DMS153 treated with DMSO at 0.1 percent for 48 hours (cell line): ENCODE results near the gene MTCH2.

ENCODE experiments used
- DNase-seq: peaks from one replicate; lab custom pipeline; 2025; ENCODE audit not compliant: unreplicated experiment; lab: John Stamatoyannopoulos, UW

Gene MTCH2

GRCh38 chr11:47591764-47592163, 50.6 kb downstream of the MTCH2 start:
- no peak for DNase-seq

DNA sequence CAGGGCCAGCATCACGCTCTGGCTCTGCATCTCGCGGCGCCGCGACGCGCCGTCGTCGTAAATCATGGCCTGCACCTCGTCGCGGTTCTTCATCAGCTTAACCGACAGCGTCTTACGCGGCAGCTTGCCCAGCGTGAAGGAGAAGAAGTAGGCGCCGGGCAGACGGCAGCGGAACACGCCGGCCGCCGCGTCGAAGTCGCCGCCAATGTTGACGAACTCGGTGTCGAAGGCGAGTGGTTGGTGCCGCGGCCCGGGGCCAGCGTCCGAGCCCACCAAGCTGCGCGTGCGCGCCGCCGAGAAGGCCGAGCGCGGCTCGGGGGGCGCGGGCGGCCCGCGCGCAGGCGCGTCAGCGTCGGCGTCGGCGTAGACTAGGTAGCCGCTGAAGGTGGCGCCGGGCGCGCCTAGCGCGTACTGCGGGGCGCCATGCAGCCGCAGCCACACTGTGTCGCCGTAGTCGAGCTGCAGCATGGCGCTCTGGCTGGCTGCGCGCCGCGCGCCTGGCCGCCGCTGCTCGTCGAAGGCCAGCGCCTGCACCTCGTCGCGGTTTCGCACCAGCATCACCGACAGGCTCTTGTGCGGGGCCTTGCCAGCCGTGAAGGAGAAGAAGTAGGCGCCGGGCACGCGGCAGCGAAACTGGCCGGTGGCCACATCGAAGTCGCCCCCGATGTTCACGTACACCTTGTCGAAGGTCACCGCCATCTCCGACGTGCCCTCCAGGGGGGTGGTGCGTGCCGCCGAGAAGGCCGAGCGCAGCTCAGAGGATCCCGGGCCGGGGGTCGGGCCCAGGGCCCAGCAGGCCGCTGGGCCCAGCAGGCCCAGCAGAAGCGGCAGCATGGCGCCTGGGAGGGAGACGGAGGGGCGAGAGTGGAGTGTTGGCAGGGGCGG, 52.1 kb downstream of the MTCH2 start:
- no peak for DNase-seq

GRCh38 chr11:47589584-47589976, 52.8 kb downstream of the MTCH2 start:
- DNase-seq = no peak

- DNase-seq = no peak
Measured at GRCh38 chr11:47589118-47589517, 53.2 kb downstream of the MTCH2 start.

DNA sequence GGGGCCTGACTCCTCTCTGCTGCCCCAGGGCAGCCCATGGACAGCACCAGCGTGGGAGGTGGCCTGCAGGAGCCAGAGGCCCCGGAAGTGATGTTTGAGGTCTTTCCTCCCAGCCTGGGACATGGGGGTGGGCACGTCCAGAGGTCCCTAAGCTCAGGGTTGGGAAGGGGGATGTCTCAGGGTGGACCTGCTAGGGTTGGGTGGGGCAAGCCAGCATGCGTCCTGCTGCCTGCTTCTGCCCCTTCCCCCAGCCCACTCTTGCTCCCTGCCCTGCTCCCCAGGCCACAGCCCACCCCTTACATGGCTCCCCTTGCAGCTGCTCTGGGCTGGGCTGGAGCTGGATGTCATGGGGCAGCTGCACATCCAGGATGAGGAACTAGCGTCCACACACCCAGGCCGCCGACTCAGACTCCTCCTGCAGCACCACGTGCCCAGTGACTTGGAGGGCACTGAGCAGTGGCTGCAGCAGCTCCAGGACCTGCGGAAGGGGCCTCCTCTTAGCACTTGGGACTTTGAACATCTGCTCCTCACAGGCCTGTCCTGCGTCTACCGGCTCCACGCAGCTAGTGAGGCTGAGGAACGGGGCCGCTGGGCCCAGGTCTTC, 54.5 kb downstream of the MTCH2 start:
- no peak for DNase-seq

DNA sequence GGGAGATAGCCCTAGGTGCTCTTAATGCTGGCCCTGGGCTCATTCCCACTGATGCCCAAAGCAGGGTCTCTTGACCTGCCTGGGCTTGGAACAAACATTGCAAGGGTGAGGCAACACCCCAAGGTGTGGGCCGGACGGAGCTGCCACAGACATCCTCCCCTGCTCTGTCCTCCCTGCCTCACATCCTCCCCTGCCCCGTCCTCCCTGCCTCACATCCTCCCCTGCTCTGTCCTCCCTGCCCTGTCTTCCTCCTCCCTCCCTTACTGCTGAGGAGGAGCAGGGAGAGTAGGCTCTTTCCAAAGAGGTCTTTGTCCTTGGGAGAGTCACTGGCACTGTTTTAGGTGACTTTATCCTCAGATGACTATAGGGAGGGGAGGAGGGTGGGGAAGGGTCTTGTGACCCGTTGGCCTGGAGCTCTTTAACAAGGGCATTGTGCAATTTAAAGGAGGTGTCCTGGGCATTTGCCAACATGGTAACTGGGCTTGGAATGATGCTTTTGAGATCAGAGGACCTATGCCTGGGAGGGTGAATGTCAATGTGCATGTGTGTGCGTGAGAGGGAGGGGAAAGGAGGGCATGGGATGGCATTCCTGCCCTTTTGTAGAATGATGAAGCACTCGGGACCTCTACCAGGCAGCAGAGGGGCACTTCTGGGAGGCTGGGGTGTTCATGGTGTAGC, 55.2 kb downstream of the MTCH2 start:
- DNase-seq = no peak

DNA sequence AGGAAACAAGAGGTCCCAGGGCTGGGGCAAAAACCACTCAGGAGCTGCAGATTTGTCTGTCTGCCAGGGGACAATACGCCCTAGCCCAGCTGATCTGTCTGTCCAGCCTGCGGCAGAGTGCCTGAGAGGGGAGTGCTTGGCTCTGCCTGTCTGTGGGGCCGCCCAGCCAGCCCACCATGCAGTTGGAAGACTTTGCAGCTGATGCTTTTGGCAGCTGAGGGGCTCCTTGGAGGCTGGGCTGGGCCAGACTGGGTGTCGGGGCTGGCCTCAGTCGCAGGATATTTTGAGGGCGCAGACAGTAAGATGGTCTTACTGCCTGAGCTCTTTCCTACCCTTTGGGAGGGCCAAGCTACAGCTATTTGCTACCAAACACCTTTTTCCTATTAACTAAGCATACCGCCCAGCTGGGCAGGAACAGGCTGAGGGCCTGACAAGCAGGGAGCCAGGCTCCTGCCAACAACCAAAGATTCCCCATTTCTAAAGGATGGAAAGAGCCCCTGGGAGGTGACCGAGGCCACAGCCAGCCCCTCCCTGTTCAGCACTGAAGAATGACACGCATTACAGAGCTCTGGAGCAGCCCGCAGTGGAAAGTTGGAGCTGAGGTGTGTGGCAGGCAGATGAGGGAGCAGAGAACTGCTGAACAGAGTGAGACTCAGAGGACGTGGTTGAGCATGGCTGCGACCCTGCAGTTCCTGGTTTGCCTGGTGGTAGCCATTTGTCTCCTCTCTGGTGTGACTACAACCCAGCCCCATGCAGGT, 56.1 kb downstream of the MTCH2 start, which contains the start of gene FAM180B:
FAM180B (plus strand) TSS at position 581 of the 758 bp plus-strand sequence; CDS start at position 672, 91 bp downstream.
- DNase-seq = no peak

DNA sequence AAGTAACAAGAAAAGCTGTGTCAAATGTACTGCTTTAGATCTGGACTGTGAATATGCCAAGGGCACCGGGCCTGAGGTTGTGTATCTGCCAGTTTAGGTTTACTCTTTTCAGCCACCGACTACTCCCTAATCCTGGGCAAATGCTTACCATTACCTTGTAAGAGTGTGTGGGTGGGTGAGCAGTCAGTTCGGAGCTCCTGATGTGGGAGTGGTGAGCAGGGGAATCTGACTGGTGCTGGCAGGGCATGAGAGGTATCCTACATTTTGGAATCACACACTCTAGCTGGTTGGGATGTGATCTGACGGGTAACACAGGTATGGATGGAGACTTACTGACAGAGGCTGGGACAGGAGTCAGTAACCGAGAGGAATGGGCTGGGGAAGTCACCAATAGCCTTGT, 58.5 kb downstream of the MTCH2 start:
- DNase-seq = no peak

DNA sequence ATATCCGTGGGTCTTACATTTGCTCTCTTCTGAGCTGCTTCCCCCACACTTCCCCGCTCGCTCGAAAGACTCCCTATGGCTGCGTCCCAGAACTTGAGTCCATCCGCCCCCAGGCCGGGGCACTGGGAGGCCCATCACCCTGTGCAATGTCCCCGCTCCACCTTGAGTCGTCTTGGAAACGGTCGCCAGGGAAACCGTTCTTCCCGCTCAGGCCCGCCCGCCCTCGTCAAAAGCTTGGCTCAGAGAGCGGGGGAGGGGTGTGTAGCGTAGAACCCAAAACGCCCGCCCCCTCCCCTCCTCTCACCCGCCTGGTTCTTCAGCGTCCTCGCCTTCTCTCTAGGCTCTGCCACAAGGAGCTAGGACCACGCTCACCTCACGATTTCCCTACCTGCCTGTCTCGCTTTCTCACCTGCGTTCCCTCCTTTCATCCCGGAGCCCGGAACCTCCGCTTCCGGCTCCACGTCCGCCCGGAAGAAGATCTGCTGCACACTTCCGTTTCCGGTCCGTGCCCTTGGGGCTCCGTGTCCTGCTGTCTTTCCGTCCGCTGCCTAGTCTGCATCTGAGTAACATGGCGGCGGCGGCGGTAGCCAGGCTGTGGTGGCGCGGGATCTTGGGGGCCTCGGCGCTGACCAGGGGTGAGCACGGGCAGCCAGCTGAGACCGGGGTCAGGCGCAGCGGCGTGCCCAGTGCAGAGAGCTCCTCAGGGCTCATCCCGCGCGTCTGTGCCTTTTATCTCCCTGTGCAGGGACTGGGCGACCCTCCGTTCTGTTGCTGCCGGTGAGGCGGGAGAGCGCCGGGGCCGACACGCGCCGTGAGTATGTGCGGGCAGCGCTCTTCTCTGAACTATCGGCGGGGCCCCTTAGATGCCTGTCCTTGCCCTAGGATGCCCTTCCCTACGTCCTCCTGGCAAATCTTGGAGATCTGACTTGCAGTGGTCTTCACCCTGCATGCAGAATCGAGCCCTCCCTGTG, 63.5 kb downstream of the MTCH2 start, which contains the start of the genes KBTBD4 and NDUFS3:
KBTBD4 (minus strand) TSS at position 447 of the 971 bp plus-strand sequence; CDS start at position 428, 19 bp downstream.
NDUFS3 (plus strand) TSS at position 551 of the 971 bp plus-strand sequence; CDS start at position 569, 18 bp downstream.
- peak; percentile 83 for DNase-seq

DNA sequence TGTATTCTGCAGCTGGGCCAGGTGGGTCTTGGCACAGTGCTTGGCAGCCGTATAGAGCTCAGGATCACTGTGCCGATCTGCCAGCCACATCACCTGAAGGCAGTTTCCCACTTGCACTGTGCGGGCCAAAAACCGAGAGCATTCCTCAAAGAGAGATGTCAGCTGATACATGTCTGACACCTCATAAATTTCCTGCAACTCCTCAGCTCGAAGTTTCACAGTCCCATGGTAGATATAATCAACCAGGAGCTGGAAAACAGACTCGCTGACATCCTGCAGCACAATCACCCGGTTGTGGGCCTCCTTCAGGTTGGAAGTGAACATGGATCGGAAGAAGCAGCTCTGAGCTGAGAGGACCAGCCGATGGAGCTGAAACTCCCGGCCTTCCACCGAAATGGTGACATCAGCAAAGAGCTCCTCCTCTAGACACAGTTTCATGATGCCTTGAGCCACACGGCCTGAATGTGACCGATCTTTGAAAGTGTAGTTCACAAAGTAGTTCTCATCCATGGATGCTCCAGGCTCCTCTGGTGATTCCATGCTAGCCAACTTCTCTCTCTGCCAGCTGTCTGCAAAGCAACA, 64.8 kb downstream of the MTCH2 start:
- DNase-seq = no peak

GRCh38 chr11:47573321-47573720, 69.0 kb downstream of the MTCH2 start:
- no peak for DNase-seq

- no peak for DNase-seq
Measured at GRCh38 chr11:47572715-47573255, 69.6 kb downstream of the MTCH2 start.

- no peak for DNase-seq
Measured at GRCh38 chr11:47571895-47572294, 70.5 kb downstream of the MTCH2 start.

GRCh38 chr11:47571357-47571729, 71.0 kb downstream of the MTCH2 start:
- no peak for DNase-seq

DNA sequence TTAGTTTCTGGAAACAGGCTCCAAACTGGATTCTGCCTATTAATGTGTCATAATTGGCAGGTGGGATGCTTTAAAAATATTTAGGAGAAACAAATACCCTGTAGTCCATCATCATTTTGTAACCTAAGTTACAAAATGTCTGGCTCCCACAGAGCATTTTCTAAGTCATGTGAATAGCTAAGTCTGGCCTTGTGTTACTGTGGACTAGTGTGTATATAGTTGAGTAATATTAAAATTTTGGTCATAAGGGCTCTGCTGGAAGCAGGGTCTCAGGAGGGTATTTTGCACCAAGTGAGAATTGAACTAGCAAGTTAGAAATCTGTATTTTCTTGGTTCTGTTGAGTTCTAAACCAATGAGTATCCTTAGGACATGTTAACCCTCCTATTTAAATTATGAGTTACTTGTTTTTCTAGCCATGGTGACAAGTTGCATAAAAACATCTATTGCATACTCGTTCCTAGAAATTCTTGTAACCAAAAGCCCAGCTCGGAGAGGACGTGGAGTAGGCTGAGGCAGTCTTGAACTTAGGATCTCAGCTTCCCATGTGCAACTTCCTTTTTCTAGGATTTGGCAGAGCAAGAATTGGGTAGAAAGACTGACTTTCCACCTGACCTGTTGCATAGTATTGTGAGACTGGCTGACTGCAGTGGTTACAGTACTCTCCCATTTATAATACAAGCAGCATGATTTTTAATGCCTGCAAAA, 71.6 kb downstream of the MTCH2 start:
- no peak for DNase-seq

DNA sequence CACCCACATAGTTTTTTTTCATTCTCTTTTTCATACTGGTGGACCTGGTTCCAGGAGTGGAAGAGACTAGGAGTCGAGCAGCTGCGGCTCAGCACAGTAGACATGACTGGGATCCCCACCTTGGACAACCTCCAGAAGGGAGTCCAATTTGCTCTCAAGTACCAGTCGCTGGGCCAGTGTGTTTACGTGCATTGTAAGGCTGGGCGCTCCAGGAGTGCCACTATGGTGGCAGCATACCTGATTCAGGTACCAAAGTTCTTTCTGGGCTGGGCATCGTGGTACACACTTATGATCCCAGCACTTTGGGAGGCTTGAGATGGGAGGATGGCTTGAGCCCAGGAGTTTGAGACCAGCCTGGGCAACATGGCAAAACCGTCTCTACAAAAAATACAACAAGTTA, 72.7 kb downstream of the MTCH2 start:
- no peak for DNase-seq
